ENCODE measurements around the gene RBM44.

DNA sequence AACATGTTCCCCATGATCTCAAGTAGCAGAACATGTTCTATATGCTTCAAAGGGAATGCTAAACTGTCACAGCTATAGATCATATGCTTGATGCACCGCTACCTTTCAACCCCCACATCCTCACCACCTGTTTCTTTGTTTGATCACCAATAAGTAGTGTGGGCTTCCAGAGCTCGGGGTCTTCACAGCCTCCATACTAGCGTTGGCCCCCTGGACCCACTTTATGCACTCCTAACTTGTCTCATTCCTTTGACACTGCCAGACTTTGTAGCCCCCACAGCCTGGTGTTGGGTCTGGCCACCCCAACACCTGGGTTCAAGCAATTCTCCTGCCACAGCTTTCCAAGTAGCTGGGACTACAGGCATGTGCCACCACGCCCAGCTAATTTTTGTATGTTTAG lies 11.6 kb upstream of the RBM44 start:
- TF ChIP-seq CTCF (IDR thresholded peaks at IDR 0.05 in 4 of 5, conservative IDR thresholded peaks at IDR 0.05 in 1 of 5) (no peak), POLR2A (IDR thresholded peaks at IDR 0.05) (no peak)

Data from gastrocnemius medialis (tissue), 4 donors.